HepG2 (cell line): ENCODE results near the gene TNFRSF18.

Experiments
- FOXA1 ChIP-seq, 2 experiments: fragments of 450-650 bp in 1 of 2; sonication (generic) in 1 of 2; formaldehyde crosslinking in 1 of 2; IDR thresholded peaks; 2 replicates each; pipeline versions ENCODE4 v1.4.0 to v1.6.1; 2016 to 2020; ENCODE audit warnings: missing genetic modification reagents in 1 of 2
- HDAC1 ChIP-seq: sonication (generic); formaldehyde crosslinking; IDR thresholded peaks from 2 replicates; pipeline ENCODE4 v1.5.1; 2020; ENCODE audit warnings: mild to moderate bottlenecking, missing genetic modification reagents
- HOXA9 ChIP-seq: sonication (generic); formaldehyde crosslinking; IDR thresholded peaks from 2 replicates; pipeline ENCODE4 v1.8.1; 2022; ENCODE audit warnings: missing genetic modification reagents, mild to moderate bottlenecking, moderate library complexity, borderline replicate concordance
- IKZF1 ChIP-seq: fragments of 450-650 bp; IDR thresholded peaks from 2 replicates; pipeline ENCODE4 v1.7.1; 2016
- KDM1A ChIP-seq: IDR thresholded peaks from 2 replicates; pipeline ENCODE4 v1.6.1; 2016; ENCODE audit warnings: missing compliant biosample characterization
- MYC ChIP-seq: sonication (generic); formaldehyde crosslinking; IDR thresholded peaks from 2 replicates; pipeline ENCODE4 v1.9.0; 2021; ENCODE audit warnings: missing genetic modification reagents, borderline replicate concordance
- NFIC ChIP-seq: IDR thresholded peaks from 2 replicates; pipeline ENCODE4 v1.6.1; 2012; ENCODE audit warnings: mild to moderate bottlenecking, low read length, inconsistent platforms
- POLR2A ChIP-seq, 2 experiments: IDR thresholded peaks; 2 replicates each; pipeline ENCODE4 v1.6.1; 2011; ENCODE audit warnings: low read depth in 2 of 2, low read length in 2 of 2, mild to moderate bottlenecking in 1 of 2, moderate library complexity in 1 of 2; ENCODE audit not compliant: insufficient read depth in 1 of 2
- SMAD3 ChIP-seq: sonication (generic); formaldehyde crosslinking; IDR thresholded peaks from 2 replicates; pipeline ENCODE4 v1.4.0; 2020; ENCODE audit warnings: missing genetic modification reagents
- ZBTB3 ChIP-seq: sonication (generic); formaldehyde crosslinking; IDR thresholded peaks from 2 replicates; pipeline ENCODE4 v1.4.0; 2020; ENCODE audit warnings: low read depth, mild to moderate bottlenecking, moderate library complexity, missing genetic modification reagents, borderline replicate concordance
- ZNF614 ChIP-seq: IDR thresholded peaks from 2 replicates; pipeline ENCODE4 v1.6.1; 2018; ENCODE audit warnings: missing biosample characterization, missing genetic modification reagents, inconsistent platforms, borderline replicate concordance
- TF ChIP-seq, protein P1 (sequence below): sonication (generic); formaldehyde crosslinking; IDR thresholded peaks from 2 replicates; pipeline ENCODE4 v1.5.0; 2020; ENCODE audit warnings: mild to moderate bottlenecking, missing genetic modification reagents, moderate library complexity
- TF ChIP-seq, protein P2 (sequence below), 2 experiments: IDR thresholded peaks; 2 replicates each; pipeline ENCODE4 v1.6.1; 2011 to 2012; ENCODE audit warnings: low read length in 2 of 2, borderline replicate concordance in 1 of 2, low read depth in 1 of 2, mild to moderate bottlenecking in 1 of 2, moderate library complexity in 1 of 2

DNA sequence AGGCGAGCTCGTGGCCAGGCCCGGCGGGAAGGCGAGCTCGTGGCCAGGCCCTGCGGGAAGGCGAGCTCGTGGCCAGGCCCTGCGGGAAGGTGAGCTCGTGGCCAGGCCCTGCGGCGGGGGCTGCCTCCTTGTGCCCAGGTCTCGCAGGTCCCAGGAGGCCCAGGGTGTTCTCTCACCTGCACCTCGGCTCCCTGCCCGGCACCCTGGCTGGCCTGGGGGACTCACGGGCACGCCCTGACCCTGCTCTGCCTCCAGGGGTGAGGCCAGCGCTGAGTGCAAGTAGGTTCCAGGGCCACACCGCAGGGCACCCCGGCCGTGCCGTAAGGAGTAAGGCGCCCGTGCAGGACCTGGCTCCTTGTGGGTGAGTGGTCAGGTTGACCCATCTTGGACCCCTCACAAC is 21.0 kb upstream of the TNFRSF18 start:
- TF ChIP-seq, protein P1, sequence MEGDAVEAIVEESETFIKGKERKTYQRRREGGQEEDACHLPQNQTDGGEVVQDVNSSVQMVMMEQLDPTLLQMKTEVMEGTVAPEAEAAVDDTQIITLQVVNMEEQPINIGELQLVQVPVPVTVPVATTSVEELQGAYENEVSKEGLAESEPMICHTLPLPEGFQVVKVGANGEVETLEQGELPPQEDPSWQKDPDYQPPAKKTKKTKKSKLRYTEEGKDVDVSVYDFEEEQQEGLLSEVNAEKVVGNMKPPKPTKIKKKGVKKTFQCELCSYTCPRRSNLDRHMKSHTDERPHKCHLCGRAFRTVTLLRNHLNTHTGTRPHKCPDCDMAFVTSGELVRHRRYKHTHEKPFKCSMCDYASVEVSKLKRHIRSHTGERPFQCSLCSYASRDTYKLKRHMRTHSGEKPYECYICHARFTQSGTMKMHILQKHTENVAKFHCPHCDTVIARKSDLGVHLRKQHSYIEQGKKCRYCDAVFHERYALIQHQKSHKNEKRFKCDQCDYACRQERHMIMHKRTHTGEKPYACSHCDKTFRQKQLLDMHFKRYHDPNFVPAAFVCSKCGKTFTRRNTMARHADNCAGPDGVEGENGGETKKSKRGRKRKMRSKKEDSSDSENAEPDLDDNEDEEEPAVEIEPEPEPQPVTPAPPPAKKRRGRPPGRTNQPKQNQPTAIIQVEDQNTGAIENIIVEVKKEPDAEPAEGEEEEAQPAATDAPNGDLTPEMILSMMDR, result no peak
- TF ChIP-seq POLR2A (IDR thresholded peaks at IDR 0.05; ENCODE audit: insufficient read depth in 1 of 2, low read depth in 2 of 2, low read length in 2 of 2) (no peak), HDAC1 (no peak), SMAD3 (CRISPR knock-in tag) (no peak), KDM1A (CRISPR knock-in tag) (no peak), FOXA1 (IDR thresholded peaks at IDR 0.05) (no peak), FOXA1 (CRISPR knock-in tag; IDR thresholded peaks at IDR 0.05) (no peak), ZBTB3 (no peak), NFIC (no peak), ZNF614 (CRISPR knock-in tag) (no peak), IKZF1 (no peak), HOXA9 (CRISPR knock-in tag) (no peak), MYC (CRISPR knock-in tag) (no peak)
- TF ChIP-seq, protein P2, sequence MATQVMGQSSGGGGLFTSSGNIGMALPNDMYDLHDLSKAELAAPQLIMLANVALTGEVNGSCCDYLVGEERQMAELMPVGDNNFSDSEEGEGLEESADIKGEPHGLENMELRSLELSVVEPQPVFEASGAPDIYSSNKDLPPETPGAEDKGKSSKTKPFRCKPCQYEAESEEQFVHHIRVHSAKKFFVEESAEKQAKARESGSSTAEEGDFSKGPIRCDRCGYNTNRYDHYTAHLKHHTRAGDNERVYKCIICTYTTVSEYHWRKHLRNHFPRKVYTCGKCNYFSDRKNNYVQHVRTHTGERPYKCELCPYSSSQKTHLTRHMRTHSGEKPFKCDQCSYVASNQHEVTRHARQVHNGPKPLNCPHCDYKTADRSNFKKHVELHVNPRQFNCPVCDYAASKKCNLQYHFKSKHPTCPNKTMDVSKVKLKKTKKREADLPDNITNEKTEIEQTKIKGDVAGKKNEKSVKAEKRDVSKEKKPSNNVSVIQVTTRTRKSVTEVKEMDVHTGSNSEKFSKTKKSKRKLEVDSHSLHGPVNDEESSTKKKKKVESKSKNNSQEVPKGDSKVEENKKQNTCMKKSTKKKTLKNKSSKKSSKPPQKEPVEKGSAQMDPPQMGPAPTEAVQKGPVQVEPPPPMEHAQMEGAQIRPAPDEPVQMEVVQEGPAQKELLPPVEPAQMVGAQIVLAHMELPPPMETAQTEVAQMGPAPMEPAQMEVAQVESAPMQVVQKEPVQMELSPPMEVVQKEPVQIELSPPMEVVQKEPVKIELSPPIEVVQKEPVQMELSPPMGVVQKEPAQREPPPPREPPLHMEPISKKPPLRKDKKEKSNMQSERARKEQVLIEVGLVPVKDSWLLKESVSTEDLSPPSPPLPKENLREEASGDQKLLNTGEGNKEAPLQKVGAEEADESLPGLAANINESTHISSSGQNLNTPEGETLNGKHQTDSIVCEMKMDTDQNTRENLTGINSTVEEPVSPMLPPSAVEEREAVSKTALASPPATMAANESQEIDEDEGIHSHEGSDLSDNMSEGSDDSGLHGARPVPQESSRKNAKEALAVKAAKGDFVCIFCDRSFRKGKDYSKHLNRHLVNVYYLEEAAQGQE (IDR thresholded peaks at IDR 0.05; ENCODE audit: borderline replicate concordance in 1 of 2, low read depth in 1 of 2, low read length in 2 of 2), result no peak
